IPS-18c (cell line): ENCODE measurements around the gene EHBP1.
A peak's percentile ranks its signal among the peaks of the same experiment; 100 is the strongest.

Experiments used
- H3K4me3 ChIP-seq: 2 replicates; pipeline ENCODE4 v1.7.0; 2013; ENCODE audit warnings: low read depth, mild to moderate bottlenecking, low read length, moderate library complexity; ENCODE audit not compliant: insufficient read depth
- H3K9me3 ChIP-seq: one replicate; pipeline ENCODE4 v1.6.1; 2013; ENCODE audit warnings: mild to moderate bottlenecking, low read length, moderate library complexity; ENCODE audit not compliant: control insufficient read depth, insufficient read depth

The EHBP1 gene

GRCh38 chr2:63052411-63053080, 347.0 kb downstream of the EHBP1 start:
- Histone ChIP-seq H3K4me3 (peak overlapping the region; percentile 67; the same call in 1 of the 2 replicates), H3K9me3 (no peaks in the 10 kb centered on the region)

GRCh38 chr2:63053081-63053888, 347.8 kb downstream of the EHBP1 start:
- Histone ChIP-seq H3K4me3 (0 out of 2 replicates have a peak overlapping the region, but pooled peaks have one; percentile 15), H3K9me3 (peaks cover 2% of the 10 kb centered on the region)

GRCh38 chr2:63053889-63054602, 348.5 kb downstream of the EHBP1 start:
- H3K9me3 ChIP-seq, result peaks cover 4% of the 10 kb centered on the region
- peak overlapping the region; percentile 15; the same call in 1 of the 2 replicates for H3K4me3 ChIP-seq

GRCh38 chr2:63054841-63055225, 349.3 kb downstream of the EHBP1 start:
- Histone ChIP-seq H3K9me3 (peaks cover 4% of the 10 kb centered on the region), H3K4me3 (no peak overlapping the region)

- H3K9me3 ChIP-seq, result peaks cover 4% of the 10 kb centered on the region
- peak overlapping the region; percentile 34; the same call in 1 of the 2 replicates for H3K4me3 ChIP-seq
Observed at GRCh38 chr2:63055226-63056106, 350.0 kb downstream of the EHBP1 start.

GRCh38 chr2:63056107-63057050, 350.9 kb downstream of the EHBP1 start:
- H3K4me3 ChIP-seq, result peak overlapping the region; percentile 34; the same call in 1 of the 2 replicates
- peaks cover 4% of the 10 kb centered on the region for H3K9me3 ChIP-seq

- no peak overlapping the region for H3K4me3 ChIP-seq
- peaks cover 4% of the 10 kb centered on the region for H3K9me3 ChIP-seq
Observed at GRCh38 chr2:63057249-63058143, 352.0 kb downstream of the EHBP1 start.

GRCh38 chr2:63058144-63058920, 352.8 kb downstream of the EHBP1 start:
- Histone ChIP-seq H3K4me3 (peak overlapping the region; percentile 11), H3K9me3 (peaks cover 4% of the 10 kb centered on the region)

- H3K4me3 ChIP-seq, result peak overlapping the region; percentile 11; the same call in 1 of the 2 replicates
- peaks cover 4% of the 10 kb centered on the region for H3K9me3 ChIP-seq
Observed at GRCh38 chr2:63058921-63059792, 353.6 kb downstream of the EHBP1 start.

GRCh38 chr2:63059793-63060471, 354.4 kb downstream of the EHBP1 start:
- Histone ChIP-seq H3K9me3 (peaks cover 4% of the 10 kb centered on the region), H3K4me3 (peak overlapping the region; percentile 36; the same call in 1 of the 2 replicates)

GRCh38 chr2:63060472-63060991, 355.0 kb downstream of the EHBP1 start:
- no peak overlapping the region for H3K4me3 ChIP-seq

GRCh38 chr2:63064197-63064596, 358.7 kb downstream of the EHBP1 start:
- no peaks in the 10 kb centered on the region for H3K9me3 ChIP-seq

More at GRCh38 chr2:63060472-63060991, 355.0 kb downstream of the EHBP1 start:
- H3K9me3 ChIP-seq, result peaks cover 4% of the 10 kb centered on the region

GRCh38 chr2:63064661-63065060, 359.1 kb downstream of the EHBP1 start:
- no peak overlapping the region for H3K4me3 ChIP-seq
- no peaks in the 10 kb centered on the region for H3K9me3 ChIP-seq

More at GRCh38 chr2:63064197-63064596, 358.7 kb downstream of the EHBP1 start:
- H3K4me3 ChIP-seq, result no peak overlapping the region
